K562 (cell line): ENCODE data around the gene LIMS2. TPM values are rescaled to one million over a fixed set of nuclear protein-coding genes. Genes with fewer than 3 reads are reported as not detected.

Source experiments
- ATAC-seq: fragments of 200-7000 bp; cut with Tn5 transposase; 3 replicates; pipeline ENCODE4 v1.9.1; 2020; ENCODE audit warnings: moderate library complexity
- BruUV-seq: library from RNA; stranded (reverse); fragments of 400-500 nt; replicated peaks from 2 replicates; lab custom pipeline; 2021; lab: Mats Ljungman, UMichigan
- CTCF ChIA-PET: fragments of 300-600 bp; formaldehyde crosslinking; extraction: SDS; loops from one replicate; lab custom pipeline; 2021; ENCODE audit warnings: low intra/inter-chr PET ratio; lab: Yijun Ruan, JAX
- POLR2A ChIA-PET: fragments of 300-600, 350-650 bp; sonication (Branson Sonifier 250); formaldehyde crosslinking; extraction: SDS; loops from one replicate; lab custom pipeline; 2021; ENCODE audit warnings: antibody characterized with exemption, inconsistent platforms; lab: Yijun Ruan, JAX
- DNase-seq, 4 experiments: peaks; one replicate each; pipeline versions ENCODE4 v3.0.0 to v3.0.0-alpha.2; 2011 to 2018; ENCODE audit warnings: low spot score in 3 of 4, mixed read lengths in 3 of 4; ENCODE audit errors: extremely low read depth in 1 of 4
- FAIRE-seq: peaks from 2 replicates; lab custom pipeline; 2011; peaks lifted over from hg19 to GRCh38; lab: Jason Lieb, UNC
- H2AFZ ChIP-seq: 2 replicates; pipeline ENCODE4 v1.6.0; 2011; ENCODE audit warnings: low read depth, low read length, control low read depth, inconsistent platforms
- H3K27ac ChIP-seq: fragments of 200-600 bp; 3 replicates; pipeline ENCODE4 v1.8.0; 2011; ENCODE audit warnings: low read depth, mild to moderate bottlenecking, control low read depth, inconsistent platforms, low read length, moderate library complexity, mixed read lengths; ENCODE audit errors: extremely low read depth
- H3K27me3 ChIP-seq, 2 experiments: fragments of 300-600 bp in 1 of 2; 2 replicates in 1 of 2; 3 replicates in 1 of 2; pipeline versions ENCODE4 v1.6.0 to v1.8.0; 2011; ENCODE audit warnings: inconsistent platforms in 2 of 2, low read length in 2 of 2, mild to moderate bottlenecking in 1 of 2, mixed read lengths in 1 of 2, moderate library complexity in 1 of 2; ENCODE audit not compliant: control insufficient read depth in 2 of 2, insufficient read depth in 2 of 2
- H3K36me3 ChIP-seq: fragments of 300-600 bp; 3 replicates; pipeline ENCODE4 v1.8.0; 2011; ENCODE audit warnings: mild to moderate bottlenecking, low read length, inconsistent platforms; ENCODE audit not compliant: control insufficient read depth, insufficient read depth
- H3K4me1 ChIP-seq, 2 experiments: fragments of 200-600 bp in 1 of 2; replicated peaks in 1 of 2; 2 replicates in 1 of 2; 3 replicates in 1 of 2; pipeline versions ENCODE4 v1.5.1 to v1.8.0; 2011; ENCODE audit warnings: inconsistent platforms in 2 of 2, low read length in 2 of 2, mild to moderate bottlenecking in 1 of 2, mixed read lengths in 1 of 2, moderate library complexity in 1 of 2; ENCODE audit not compliant: control insufficient read depth in 2 of 2, insufficient read depth in 2 of 2
- H3K4me2 ChIP-seq: 2 replicates; pipeline ENCODE4 v1.6.1; 2011; ENCODE audit warnings: low read length, control low read depth, inconsistent platforms, mixed read lengths; ENCODE audit not compliant: insufficient read depth
- H3K4me3 ChIP-seq: fragments of 200-600 bp; sonication (generic), shearing (Covaris generic); 2 replicates; pipeline ENCODE4 v1.5.1; 2016; ENCODE audit warnings: control low read depth, inconsistent platforms
- H3K79me2 ChIP-seq: fragments of 200-600 bp; 3 replicates; pipeline ENCODE4 v1.8.0; 2011; ENCODE audit warnings: low read length, inconsistent platforms; ENCODE audit not compliant: control insufficient read depth, insufficient read depth
- H3K9ac ChIP-seq, 2 experiments: 2 replicates each; pipeline versions ENCODE4 v1.6.0 to v1.6.1; 2011; ENCODE audit warnings: low read depth in 2 of 2, low read length in 2 of 2, control low read depth in 1 of 2, inconsistent platforms in 1 of 2, mild to moderate bottlenecking in 1 of 2, mixed read lengths in 1 of 2; ENCODE audit not compliant: insufficient read depth in 1 of 2
- H3K9me1 ChIP-seq: one replicate; pipeline ENCODE4 v1.6.0; 2011; ENCODE audit warnings: inconsistent platforms, mild to moderate bottlenecking, low read length, moderate library complexity; ENCODE audit not compliant: control insufficient read depth, insufficient read depth
- H3K9me3 ChIP-seq: replicated peaks from 2 replicates; pipeline ENCODE4 v1.5.1; 2011; ENCODE audit warnings: low read depth, low read length, inconsistent platforms; ENCODE audit not compliant: control insufficient read depth, insufficient read depth
- H4K20me1 ChIP-seq: replicated peaks from 2 replicates; pipeline ENCODE4 v1.6.1; 2011; ENCODE audit warnings: low read length, inconsistent platforms, mixed read lengths; ENCODE audit not compliant: control insufficient read depth, insufficient read depth
- AFF4 ChIP-seq: sonication (generic); formaldehyde crosslinking; IDR thresholded peaks from 2 replicates; pipeline ENCODE4 v1.8.0; 2023; ENCODE audit warnings: mild to moderate bottlenecking, missing genetic modification reagents
- ATF3 ChIP-seq, 2 experiments: fragments of 450-650 bp in 1 of 2; sonication (generic) in 1 of 2; formaldehyde crosslinking in 1 of 2; IDR thresholded peaks in 1 of 2; conservative IDR thresholded peaks in 1 of 2; 2 replicates each; pipeline versions ENCODE4 v1.6.1 to v1.8.1; 2016 to 2023; ENCODE audit warnings: mild to moderate bottlenecking in 2 of 2, moderate library complexity in 2 of 2, inconsistent platforms in 1 of 2, missing genetic modification reagents in 1 of 2
- FOS ChIP-seq: IDR thresholded peaks from 3 replicates; pipeline ENCODE4 v1.6.1; 2011; ENCODE audit not compliant: insufficient read length; ENCODE audit errors: extremely low read depth
- HBP1 ChIP-seq: fragments of 450-650 bp; formaldehyde crosslinking; IDR thresholded peaks from 2 replicates; pipeline ENCODE4 v1.4.0; 2022; ENCODE audit warnings: missing genetic modification characterization
- HINFP ChIP-seq: fragments of 450-650 bp; conservative IDR thresholded peaks from 2 replicates; pipeline ENCODE4 v1.6.1; 2016; ENCODE audit warnings: missing genetic modification characterization, low read depth, mild to moderate bottlenecking, control low read depth, missing compliant biosample characterization
- NFRKB ChIP-seq: fragments of 450-650 bp; IDR thresholded peaks from 2 replicates; pipeline ENCODE4 v1.6.1; 2016; ENCODE audit warnings: low read depth
- PCBP1 ChIP-seq: fragments of 200-400 bp; formaldehyde crosslinking; IDR thresholded peaks from 2 replicates; pipeline ENCODE4 v1.6.1; 2018; ENCODE audit warnings: mild to moderate bottlenecking, low read depth, low read length; ENCODE audit not compliant: poor library complexity, severe bottlenecking
- SIN3A ChIP-seq, 2 experiments: fragments of 150-350 bp in 1 of 2; IDR thresholded peaks; 2 replicates each; pipeline ENCODE4 v1.6.1; 2011 to 2016; ENCODE audit warnings: borderline replicate concordance in 2 of 2, low read depth in 2 of 2, low read length in 2 of 2, mild to moderate bottlenecking in 2 of 2, moderate library complexity in 2 of 2; ENCODE audit not compliant: control insufficient read depth in 1 of 2
- SMARCB1 ChIP-seq: IDR thresholded peaks from 2 replicates; pipeline ENCODE4 v1.6.1; 2011; ENCODE audit warnings: improper control_type of control experiment, low read depth; ENCODE audit not compliant: insufficient read length
- XRCC5 ChIP-seq: fragments of 200-400 bp; formaldehyde crosslinking; IDR thresholded peaks from 2 replicates; pipeline ENCODE4 v1.6.1; 2017; ENCODE audit warnings: low read depth, mild to moderate bottlenecking, low read length
- ZNF134 ChIP-seq: fragments of 250-450 bp; sonication (Bioruptor Pico); conservative IDR thresholded peaks from 2 replicates; pipeline ENCODE4 v1.4.0; 2020
- ZNF143 ChIP-seq: sonication (generic); formaldehyde crosslinking; IDR thresholded peaks from 2 replicates; pipeline ENCODE4 v1.9.0; 2022; ENCODE audit warnings: mild to moderate bottlenecking, missing genetic modification reagents
- ZNF695 ChIP-seq: fragments of 450-650 bp; formaldehyde crosslinking; IDR thresholded peaks from 2 replicates; pipeline ENCODE4 v1.4.0; 2020; ENCODE audit warnings: mild to moderate bottlenecking, moderate library complexity
- WGBS: fragments of 100-300 bp; shearing (Covaris generic); methylation state at CpG from one replicate; pipeline ENCODE4 v1.1.6; 2016; ENCODE audit warnings: low coverage, mixed read lengths; ENCODE audit not compliant: insufficient coverage; ENCODE audit errors: missing lambda C conversion rate; 5-methylcytosine and 5-hydroxymethylcytosine counted together
- in situ Hi-C: fragments of 300-500 bp; cut with MboI; formaldehyde crosslinking; loops from 4 replicates; pipeline ENCODE4 v1.15.0; 2018; ENCODE audit warnings: inconsistent platforms, mixed read lengths
- intact Hi-C: fragments of 100-400 bp; cut with micrococcal nuclease; formaldehyde crosslinking; loops from 2 replicates; pipeline ENCODE4 v1.14.2; 2022
- polyA plus RNA-seq, 8 experiments: library from polyadenylated mRNA; depleted of rRNA in 4 of 8; stranded (reverse) in 5 of 8; unstranded in 3 of 8; fragments of >200 nt; fragmentation: Nextera tagmentation in 2 of 8; fragmentation: Illumina TruSeq in 1 of 8; extraction: Ambion mirVana in 2 of 8; extraction: Trizol in 1 of 8; gene quantifications; 2 replicates each; pipeline versions ENCODE4 v1.2.1 to v1.2.3, GENCODE V29; 2011 to 2014; ENCODE audit warnings: inconsistent platforms in 1 of 8, missing spikeins in 1 of 8
- total RNA-seq, 7 experiments: library from RNA; depleted of rRNA in 6 of 7; stranded (reverse); fragments of >200 nt in 6 of 7; fragmentation: Illumina TruSeq in 2 of 7; extraction: Trizol in 2 of 7; gene quantifications; 2 replicates each; pipeline versions ENCODE4 v1.2.1 to v1.2.3, GENCODE V29; 2011 to 2021; ENCODE audit warnings: low replicate concordance in 1 of 7

LIMS2 gene
- total and polyA plus RNA-seq, 9 of the 15 experiments (the other 6 are each of a cell fraction or from before 2014, with no cell fraction given) = 0.04 to 0.22 TPM; not detected in 7

- no peaks in the 10 kb centered on the region for H4K20me1 ChIP-seq
- peaks cover 35 to 60% of the 10 kb centered on the region in 2 experiments for H3K27me3 ChIP-seq
- no peak overlapping the region for H2AFZ ChIP-seq
- whole genome bisulfite sequencing = 7% methylated on average over 18 of the region's 18 CpGs
- CTCF ChIA-PET = no interaction called here
- H3K4me2 ChIP-seq = no peak overlapping the region
- H3K9me1 ChIP-seq = no peaks in the 10 kb centered on the region
- ATAC-seq (no peak), FAIRE-seq (no peak), DNase-seq (no peak)
- in situ Hi-C loops (no loop called here), intact Hi-C loops (no loop called here)
- H3K9me3 ChIP-seq = no peaks in the 10 kb centered on the region
- POLR2A ChIA-PET = interaction anchor here (0.6 to 1.6 kb wide), 4 partner anchors 14 to 196 kb away, joined by 3 to 5 read pairs (median 4); no protein-coding TSS in a partner anchor
- H3K4me1 ChIP-seq = no peaks in the 10 kb centered on the region
- H3K27ac ChIP-seq = no peak overlapping the region
- H3K36me3 ChIP-seq = no peaks in the 10 kb centered on the region
- no peak overlapping the region for H3K9ac ChIP-seq
- H3K4me3 ChIP-seq = no peak overlapping the region
- TF ChIP-seq ZNF143 (CRISPR knock-in tag) = no peak
- TF ChIP-seq HBP1 (CRISPR knock-in tag) = no peak
- no peak for TF ChIP-seq SMARCB1
- no peak for TF ChIP-seq PCBP1
- TF ChIP-seq AFF4 = no peak
- TF ChIP-seq ZNF134 (CRISPR knock-in tag) = no peak
- TF ChIP-seq SIN3A (IDR thresholded peaks at IDR 0.05; ENCODE audit: borderline replicate concordance in 2 of 2, control insufficient read depth in 1 of 2, low read depth in 2 of 2, low read length in 2 of 2) = no peak
- TF ChIP-seq ZNF695 = no peak
- TF ChIP-seq XRCC5 = no peak
- TF ChIP-seq HINFP (tag) = no peak
- TF ChIP-seq NFRKB = no peak
- no peak for TF ChIP-seq ATF3 (IDR thresholded peaks at IDR 0.05)
- no peak for TF ChIP-seq ATF3 (CRISPR knock-in tag; conservative IDR thresholded peaks at IDR 0.05)
- no peak for TF ChIP-seq FOS
- BruUV-seq = no TSS peak
- no peaks in the 10 kb centered on the region for H3K79me2 ChIP-seq
Measured at GRCh38 chr2:127615511-127616166, 59.7 kb downstream of the LIMS2 start.
